ENCODE data around the gene MARCKSL1. TPM values are rescaled to one million over a fixed set of nuclear protein-coding genes. Genes with fewer than 3 reads are reported as not detected.
A peak's percentile ranks its signal among the peaks of the same experiment; 100 is the strongest.

The MARCKSL1 gene
- total and polyA plus RNA-seq, 2 of the 13 experiments (the other 11 are each of a cell fraction or from before 2014, with no cell fraction given), result 81.9 to 155 TPM

GRCh38 chr1:32335790-32336590, at the start of gene MARCKSL1 (continued):
- TF ChIP-seq ZXDC (CRISPR knock-in tag; IDR thresholded peaks at IDR 0.05) (no peak), ZBTB10 (CRISPR knock-in tag; IDR thresholded peaks at IDR 0.05; ENCODE audit: borderline replicate concordance) (no peak), DNMT3B (CRISPR knock-in tag; conservative IDR thresholded peaks at IDR 0.05) (no peak), ARID2 (CRISPR knock-in tag; IDR thresholded peaks at IDR 0.05; ENCODE audit: borderline replicate concordance) (no peak), ZNF138 (CRISPR knock-in tag; IDR thresholded peaks at IDR 0.05; ENCODE audit: low read depth) (peak; percentile 16; the same call in 1 of the 2 replicates), JUNB (CRISPR knock-in tag; IDR thresholded peaks at IDR 0.05; ENCODE audit: borderline replicate concordance) (no peak), ZNF772 (CRISPR knock-in tag; IDR thresholded peaks at IDR 0.05) (no peak), ZNF556 (CRISPR knock-in tag; IDR thresholded peaks at IDR 0.05; ENCODE audit: borderline replicate concordance) (peak; percentile 33; the same call in 1 of the 2 replicates), ZNF264 (CRISPR knock-in tag; IDR thresholded peaks at IDR 0.05) (no peak), AFF4 (CRISPR knock-in tag; IDR thresholded peaks at IDR 0.05) (no peak), FOXM1 (CRISPR knock-in tag; IDR thresholded peaks at IDR 0.05) (no peak), RORA (CRISPR knock-in tag; IDR thresholded peaks at IDR 0.05) (no peak), ZNF331 (CRISPR knock-in tag; IDR thresholded peaks at IDR 0.05) (peak; percentile 32), E2F1 (CRISPR knock-in tag; IDR thresholded peaks at IDR 0.05) (peak; percentile 41), ZNF839 (CRISPR knock-in tag; IDR thresholded peaks at IDR 0.05; ENCODE audit: borderline replicate concordance) (peak; percentile 54; the same call in 1 of the 2 replicates), SIN3A (IDR thresholded peaks at IDR 0.05; ENCODE audit: borderline replicate concordance, low read depth, low read length) (peak; percentile 34; the same call in 1 of the 2 replicates), SP2 (CRISPR knock-in tag; IDR thresholded peaks at IDR 0.05) (no peak), KDM1A (CRISPR knock-in tag; IDR thresholded peaks at IDR 0.05) (0 out of 2 replicates have a peak, but pooled peaks have one; percentile 31), ZFP36L1 (CRISPR knock-in tag; IDR thresholded peaks at IDR 0.05) (0 out of 2 replicates have a peak, but pooled peaks have one; percentile 35)

Data from HepG2 (cell line).